Measurements from ENCODE around the gene NELL1.

Gene NELL1

GRCh38 chr11:20631519-20632168 lies 37.7 kb upstream of the NELL1 start:
- H4K20me1 ChIP-seq (ENCODE audit: control insufficient read depth, insufficient read depth, low read depth, low read length) = no peaks in the 10 kb centered on the region
- no peak overlapping the region for H3K4me3 ChIP-seq (ENCODE audit: low read length)
- no peak overlapping the region for H3K4me2 ChIP-seq (ENCODE audit: low read length)
- H3K9me3 ChIP-seq (ENCODE audit: control insufficient read depth, insufficient read depth, low read length) = no peaks in the 10 kb centered on the region
- no peaks in the 10 kb centered on the region for H3K27me3 ChIP-seq (ENCODE audit: control insufficient read depth, low read length)
- H3K27ac ChIP-seq (ENCODE audit: low read depth, low read length) = no peak overlapping the region
- H3F3A ChIP-seq (ENCODE audit: control insufficient read depth, insufficient read depth) = no peaks in the 10 kb centered on the region
- no peaks in the 10 kb centered on the region for H3K36me3 ChIP-seq (ENCODE audit: control insufficient read depth, low read length)
- H3K79me2 ChIP-seq (ENCODE audit: control insufficient read depth, low read length) = no peaks in the 10 kb centered on the region
- H3K9me2 ChIP-seq (replicated peaks; ENCODE audit: control insufficient read depth, low read length) = no peaks in the 10 kb centered on the region
- no peak for TF ChIP-seq EZH2phosphoT487 (IDR thresholded peaks at IDR 0.05; ENCODE audit: borderline replicate concordance, low read length)
- no peak for TF ChIP-seq CTCF (IDR thresholded peaks at IDR 0.05; ENCODE audit: low read depth, low read length, poor library complexity, severe bottlenecking)
- H3K4me1 ChIP-seq (ENCODE audit: control insufficient read depth, low read length) = no peaks in the 10 kb centered on the region

DNA sequence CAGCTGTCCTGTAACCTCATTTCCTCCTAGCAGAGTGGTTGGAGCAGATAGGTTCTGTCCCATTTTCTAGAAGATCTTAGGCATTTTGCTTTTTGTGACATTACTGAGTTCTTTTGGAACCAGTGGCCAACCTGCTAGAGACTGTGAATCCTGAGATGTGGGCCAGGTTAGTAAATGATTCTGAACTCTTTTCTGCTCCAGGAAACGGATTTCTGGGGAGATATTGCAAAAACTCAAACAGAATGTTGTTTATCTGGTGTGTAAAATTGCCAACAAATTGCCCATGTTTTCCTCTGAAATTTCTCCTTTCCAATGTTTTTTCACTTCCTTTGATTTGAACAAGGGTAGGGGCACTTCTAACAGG lies 37.2 kb upstream of the NELL1 start:
- Histone ChIP-seq H3K79me2 (ENCODE audit: control insufficient read depth, low read length) (no peaks in the 10 kb centered on the region), H3K27ac (ENCODE audit: low read depth, low read length) (no peak overlapping the region), H4K20me1 (ENCODE audit: control insufficient read depth, insufficient read depth, low read depth, low read length) (no peaks in the 10 kb centered on the region), H3K4me3 (ENCODE audit: low read length) (no peak overlapping the region), H3K36me3 (ENCODE audit: control insufficient read depth, low read length) (no peaks in the 10 kb centered on the region), H3K4me2 (ENCODE audit: low read length) (no peak overlapping the region), H3F3A (ENCODE audit: control insufficient read depth, insufficient read depth) (no peaks in the 10 kb centered on the region), H3K27me3 (ENCODE audit: control insufficient read depth, low read length) (no peaks in the 10 kb centered on the region), H3K9me2 (replicated peaks; ENCODE audit: control insufficient read depth, low read length) (no peaks in the 10 kb centered on the region), H3K4me1 (ENCODE audit: control insufficient read depth, low read length) (no peaks in the 10 kb centered on the region), H3K9me3 (ENCODE audit: control insufficient read depth, insufficient read depth, low read length) (no peaks in the 10 kb centered on the region)
- no peak for TF ChIP-seq CTCF (IDR thresholded peaks at IDR 0.05; ENCODE audit: low read depth, low read length, poor library complexity, severe bottlenecking)
- no peak for TF ChIP-seq EZH2phosphoT487 (IDR thresholded peaks at IDR 0.05; ENCODE audit: borderline replicate concordance, low read length)

- no peak for TF ChIP-seq CTCF (IDR thresholded peaks at IDR 0.05; ENCODE audit: low read depth, low read length, poor library complexity, severe bottlenecking)
- TF ChIP-seq EZH2phosphoT487 (IDR thresholded peaks at IDR 0.05; ENCODE audit: borderline replicate concordance, low read length) = no peak
- no peak overlapping the region for H3K27ac ChIP-seq (ENCODE audit: low read depth, low read length)
- H3K4me3 ChIP-seq (ENCODE audit: low read length) = no peak overlapping the region
Observed at GRCh38 chr11:20634044-20634443, 35.3 kb upstream of the NELL1 start.

More at GRCh38 chr11:20634044-20634443, 35.3 kb upstream of the NELL1 start:
- Histone ChIP-seq H3K4me1 (ENCODE audit: control insufficient read depth, low read length) (no peaks in the 10 kb centered on the region), H4K20me1 (ENCODE audit: control insufficient read depth, insufficient read depth, low read depth, low read length) (no peaks in the 10 kb centered on the region), H3K36me3 (ENCODE audit: control insufficient read depth, low read length) (no peaks in the 10 kb centered on the region), H3F3A (ENCODE audit: control insufficient read depth, insufficient read depth) (no peaks in the 10 kb centered on the region), H3K79me2 (ENCODE audit: control insufficient read depth, low read length) (no peaks in the 10 kb centered on the region), H3K4me2 (ENCODE audit: low read length) (no peak overlapping the region), H3K9me2 (replicated peaks; ENCODE audit: control insufficient read depth, low read length) (no peaks in the 10 kb centered on the region), H3K9me3 (ENCODE audit: control insufficient read depth, insufficient read depth, low read length) (no peaks in the 10 kb centered on the region), H3K27me3 (ENCODE audit: control insufficient read depth, low read length) (no peaks in the 10 kb centered on the region)
